HG03575 (cell line): Measurements from ENCODE around the gene COIL.

Experiments used
- ATAC-seq: cut with Tn5 transposase; IDR thresholded peaks from one replicate; pipeline ENCODE4 v1.9.1; 2021; ENCODE audit not compliant: unreplicated experiment, insufficient number of reproducible peaks, low FRiP score; ENCODE audit errors: extremely low read depth

COIL gene

DNA sequence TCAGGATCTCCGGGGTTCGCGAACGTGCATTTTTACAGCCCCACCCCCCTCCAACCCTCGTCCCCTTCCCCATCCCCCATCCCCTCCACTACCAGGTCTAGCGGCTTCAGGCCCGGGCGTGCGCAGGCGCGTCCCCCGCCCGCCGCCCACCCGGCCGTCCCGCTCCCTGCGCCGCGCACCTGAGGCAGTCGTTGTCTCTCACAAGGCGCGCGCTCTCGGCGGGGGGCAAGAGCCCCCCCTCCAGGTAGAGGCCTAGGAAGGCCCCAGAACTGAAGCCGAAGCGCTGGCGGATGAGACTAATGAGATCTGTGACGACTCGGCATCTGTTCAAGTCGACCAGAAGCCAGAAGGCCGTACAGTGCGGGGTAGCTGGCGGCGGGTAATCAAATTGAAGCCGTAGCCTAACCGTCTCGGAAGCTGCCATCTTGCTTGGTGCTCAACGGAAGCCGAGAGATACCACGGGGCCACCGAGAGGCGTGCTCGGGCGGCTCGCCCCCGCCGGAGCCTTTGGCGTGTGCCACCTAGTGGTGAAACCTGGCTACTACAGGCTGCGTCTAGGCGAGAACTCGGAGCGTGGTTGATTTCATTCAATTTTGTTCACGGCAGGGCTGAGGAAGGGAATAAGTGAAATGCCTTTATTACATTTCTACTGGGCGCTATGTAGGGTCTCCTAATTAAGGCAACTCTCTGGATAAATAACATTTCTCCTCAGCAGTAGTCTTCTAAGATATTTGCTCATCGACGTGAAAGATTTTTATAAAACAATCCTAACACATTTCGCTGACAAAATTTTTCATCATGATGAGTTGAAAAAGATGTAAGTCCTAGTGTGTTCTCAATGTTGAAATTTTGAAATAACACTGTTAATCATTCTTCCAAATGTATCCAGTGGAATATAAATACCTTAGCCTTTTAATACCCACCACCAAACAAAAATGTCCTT lies at the start of gene COIL:
Gene COIL, minus strand, starts transcription at position 455 of the 943 bp plus-strand sequence. Its CDS starts 31 bp downstream, at position 424.
- ATAC-seq, result peak; percentile 67

- ATAC-seq, result no peak
Observed at GRCh38 chr17:57010487-57010886, 49.6 kb upstream of the COIL start.

DNA sequence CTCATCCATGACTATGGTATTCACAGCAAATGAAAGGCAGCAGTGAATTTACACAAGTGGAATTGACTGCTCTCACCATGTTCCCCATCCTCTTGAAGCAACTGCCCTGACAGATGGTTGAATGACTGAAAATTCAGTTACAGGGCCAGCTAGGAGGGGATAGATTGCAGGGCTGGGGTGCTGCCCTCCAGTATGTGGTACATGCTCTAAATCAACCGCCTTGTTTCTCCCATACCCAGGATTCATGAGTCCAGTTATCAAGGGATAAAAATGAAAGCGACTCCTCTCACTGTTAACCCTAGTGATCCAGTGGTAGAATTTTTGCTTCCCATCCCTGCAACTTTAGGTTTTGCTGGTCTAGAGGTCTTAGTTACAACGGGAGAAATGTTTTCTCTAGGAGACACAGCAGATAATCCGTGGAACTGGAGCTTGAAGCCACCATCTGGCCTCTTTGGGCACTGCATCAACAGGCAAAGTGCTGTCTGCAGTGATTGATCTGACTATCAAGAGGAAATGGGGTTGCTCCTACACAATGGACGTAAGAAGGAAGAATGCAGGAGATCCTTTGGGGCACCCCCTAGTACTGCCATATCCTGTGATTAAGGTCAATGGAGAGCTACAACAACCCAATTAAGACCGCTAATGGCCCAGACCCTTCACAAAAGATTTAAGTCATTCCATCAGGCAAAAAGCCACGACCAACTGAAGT lies 49.0 kb upstream of the COIL start:
- no peak for ATAC-seq

DNA sequence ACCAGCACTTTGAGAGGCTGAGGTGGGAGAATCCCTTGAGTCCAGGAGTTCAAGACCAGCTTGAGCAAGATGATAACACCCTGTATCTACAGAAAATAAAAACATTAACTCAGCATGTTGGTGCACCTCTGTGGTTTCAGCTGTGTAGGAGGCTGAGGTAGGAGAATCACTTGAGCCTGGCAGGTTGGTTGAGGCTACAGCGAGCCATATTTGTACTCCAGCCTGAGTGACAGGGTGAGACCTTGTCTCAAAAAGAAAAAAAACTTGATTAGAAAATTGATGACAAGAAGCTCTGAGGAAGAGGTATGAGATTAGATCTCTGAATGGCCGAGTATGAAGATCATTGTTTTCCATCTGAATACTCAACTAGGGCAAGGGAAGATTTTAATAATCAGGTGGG lies 48.1 kb upstream of the COIL start:
- no peak for ATAC-seq

- no peak for ATAC-seq
Observed at GRCh38 chr17:57006040-57006439, 45.2 kb upstream of the COIL start.

DNA sequence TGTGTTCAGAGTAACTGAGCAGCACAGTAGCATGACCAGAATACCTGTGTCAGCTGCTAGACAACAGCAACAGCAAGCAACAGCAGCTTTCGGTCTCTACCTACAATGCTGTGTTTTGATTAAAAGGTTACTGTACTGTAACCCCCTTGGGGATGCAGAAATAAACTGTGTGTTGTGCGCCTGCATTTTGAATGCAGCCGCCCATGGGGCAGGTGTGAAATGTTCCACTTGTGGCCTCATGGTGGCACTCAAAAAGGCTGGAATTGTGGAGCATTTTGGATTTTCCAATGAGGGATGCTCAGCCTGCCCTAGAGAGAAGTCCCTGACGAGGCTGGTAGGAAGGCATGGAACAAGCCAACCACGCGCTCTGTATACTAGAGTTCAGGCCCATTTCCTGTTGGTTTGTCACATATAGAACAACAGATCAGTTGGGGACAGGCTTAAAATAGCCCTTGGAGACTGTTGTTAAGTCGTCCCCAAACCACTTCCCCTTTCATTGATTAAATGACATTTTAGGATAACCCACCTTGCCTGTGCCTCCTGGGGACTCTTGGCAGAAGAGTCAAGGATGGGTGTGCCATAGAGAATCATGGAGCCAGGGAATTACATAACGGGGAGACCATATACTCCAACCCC lies 44.2 kb upstream of the COIL start:
- peak; percentile 63 for ATAC-seq

GRCh38 chr17:57002904-57003303 lies 42.1 kb upstream of the COIL start:
- ATAC-seq, result no peak

DNA sequence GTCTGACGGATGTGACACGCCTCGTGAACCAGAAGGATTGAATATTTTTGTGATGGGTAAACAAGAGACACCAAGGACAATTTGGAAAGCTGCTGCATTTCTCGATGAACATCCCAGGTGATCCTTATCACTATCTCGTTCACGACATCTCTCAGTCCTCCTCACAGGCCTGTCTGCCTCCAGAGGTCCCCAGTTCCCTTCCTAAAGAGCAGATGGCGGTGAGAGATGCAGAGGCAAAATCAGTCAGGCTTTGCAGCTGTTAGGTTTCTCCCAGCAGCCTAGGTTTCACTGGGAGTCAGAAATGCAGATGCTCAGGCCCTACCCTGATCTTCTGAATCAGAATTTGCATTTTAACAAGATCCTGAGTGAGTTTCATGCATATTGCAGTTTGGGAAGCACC lies 40.7 kb upstream of the COIL start:
- no peak for ATAC-seq

DNA sequence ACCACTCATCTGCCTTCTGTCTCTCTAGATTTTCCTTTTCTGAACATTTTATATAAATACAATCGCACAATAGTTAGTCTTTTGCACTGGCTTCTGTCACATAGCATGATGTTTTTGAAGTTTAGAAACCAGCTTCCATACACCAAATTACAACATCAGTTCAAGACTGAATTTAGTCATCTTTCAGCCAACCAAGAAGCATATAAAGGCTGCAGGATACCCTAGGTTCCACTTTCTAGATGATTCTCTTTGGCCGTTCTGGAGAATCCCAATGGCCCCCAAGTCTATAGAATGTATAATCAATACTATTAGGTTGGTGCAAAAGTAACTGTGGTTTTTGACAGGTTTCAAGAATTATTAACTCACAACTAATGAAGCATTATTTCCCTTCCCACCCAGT lies 36.5 kb upstream of the COIL start:
- ATAC-seq, result no peak

DNA sequence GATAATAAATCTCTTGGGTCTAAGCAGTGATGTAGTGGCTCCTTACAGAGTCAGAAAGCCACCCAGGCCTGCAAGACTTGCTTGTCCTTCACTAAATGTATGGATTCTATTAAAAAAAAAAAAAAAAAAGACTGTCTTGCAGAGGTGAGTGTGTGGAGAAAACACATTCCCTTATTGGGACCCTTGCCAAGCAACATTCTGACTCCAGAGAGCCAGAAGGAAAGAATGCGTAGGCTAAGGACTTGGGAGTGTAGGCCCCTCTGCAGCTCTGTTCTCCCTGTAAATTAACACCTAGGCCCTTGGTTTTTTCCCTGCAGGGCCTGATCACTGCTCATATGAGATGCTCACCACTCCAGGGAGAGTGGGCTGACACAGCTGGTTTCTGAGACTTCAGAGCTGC lies 34.9 kb upstream of the COIL start:
- ATAC-seq, result no peak

GRCh38 chr17:56994009-56994792 lies 33.4 kb upstream of the COIL start:
- ATAC-seq, result no peak

GRCh38 chr17:56992364-56992763 lies 31.5 kb upstream of the COIL start:
- ATAC-seq, result no peak

- no peak for ATAC-seq
Observed at GRCh38 chr17:56988901-56989572, 28.2 kb upstream of the COIL start.

- no peak for ATAC-seq
Observed at GRCh38 chr17:56987283-56987834, 26.5 kb upstream of the COIL start.

DNA sequence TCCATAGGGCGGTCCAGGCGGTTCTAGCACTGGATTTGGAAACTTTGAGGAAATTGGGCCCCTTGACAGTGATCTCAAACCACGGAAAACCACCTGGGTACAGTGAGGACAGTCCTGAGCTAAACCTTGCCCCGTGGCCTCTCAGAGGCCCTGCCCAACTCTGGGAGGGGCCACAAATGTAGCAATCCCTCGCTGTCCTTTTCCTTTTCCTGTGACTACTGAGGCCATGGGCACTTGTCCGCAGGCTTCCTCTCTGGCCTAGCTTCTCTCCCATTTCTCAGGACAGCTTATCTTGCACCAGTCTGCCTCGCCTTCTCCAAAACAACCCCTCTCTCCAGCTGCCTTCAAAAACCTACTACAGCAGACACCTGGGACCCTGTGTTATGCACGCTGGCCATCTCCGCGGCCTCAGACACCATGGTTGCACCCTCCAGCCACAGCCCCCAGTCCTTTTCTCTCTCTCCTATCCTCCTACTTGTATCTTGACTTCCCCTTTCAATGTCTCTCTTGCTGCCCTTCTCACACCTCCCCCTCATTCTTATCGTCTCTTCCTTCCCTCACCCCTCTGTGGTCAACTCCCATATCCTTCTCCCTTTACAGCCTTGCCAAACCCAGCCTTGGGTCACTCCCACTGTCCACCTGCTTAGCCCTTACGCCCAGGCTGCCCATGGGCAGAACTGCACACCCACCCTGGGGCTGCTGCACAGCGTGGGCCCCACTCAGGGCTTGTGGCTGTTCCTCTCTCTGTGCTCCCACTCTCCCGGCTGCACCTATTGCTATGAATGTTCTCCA lies 24.7 kb upstream of the COIL start:
- ATAC-seq, result no peak

- no peak for ATAC-seq
Observed at GRCh38 chr17:56983366-56983765, 22.5 kb upstream of the COIL start.

- ATAC-seq, result no peak
Observed at GRCh38 chr17:56982312-56982711, 21.5 kb upstream of the COIL start.
